PC-3 (cell line): ENCODE results near the gene LSR. TPM values are rescaled to one million over a fixed set of nuclear protein-coding genes. Genes with fewer than 3 reads are reported as not detected.

Experiments used
- ATAC-seq: fragments of 200-7000 bp; cut with Tn5 transposase; 2 replicates; pipeline ENCODE4 v1.9.1; 2020; ENCODE audit warnings: mild to moderate bottlenecking, moderate library complexity
- BruUV-seq: library from RNA; stranded (reverse); fragments of 400-500 nt; replicated peaks from 2 replicates; lab custom pipeline; 2021; lab: Mats Ljungman, UMichigan
- CTCF ChIA-PET: fragments of 300-600 bp; sonication (Branson Sonifier 250); formaldehyde crosslinking; loops from one replicate; lab custom pipeline; 2022; ENCODE audit warnings: antibody characterized with exemption; lab: Charles Lee
- POLR2A ChIA-PET: fragments of 300-600 bp; sonication (Branson Sonifier 250); formaldehyde crosslinking; loops from one replicate; lab custom pipeline; 2022; ENCODE audit warnings: antibody characterized with exemption; ENCODE audit not compliant: unreplicated experiment; lab: Charles Lee
- DNase-seq: peaks from one replicate; pipeline ENCODE4 v3.0.0-alpha.2; 2015
- H2AFZ ChIP-seq: fragments of 300-600 bp; sonication (generic); 2 replicates; pipeline ENCODE4 v1.6.0; 2016; ENCODE audit warnings: antibody characterized with exemption, low read length
- H3F3A ChIP-seq: fragments of 300-600 bp; sonication (generic); one replicate; pipeline ENCODE4 v1.6.0; 2017; ENCODE audit warnings: antibody characterized with exemption, low read length, control low read depth, mild to moderate bottlenecking; ENCODE audit not compliant: unreplicated experiment
- H3K27ac ChIP-seq: fragments of 300-600 bp; sonication (generic); 2 replicates; pipeline ENCODE4 v1.5.1; 2016; ENCODE audit warnings: mild to moderate bottlenecking, low read length
- H3K27me3 ChIP-seq: fragments of 300-600 bp; sonication (generic); 2 replicates; pipeline ENCODE4 v1.6.1; 2016; ENCODE audit warnings: low read length, mixed read lengths
- H3K36me3 ChIP-seq: fragments of 300-600 bp; sonication (generic); 2 replicates; pipeline ENCODE4 v1.6.1; 2016; ENCODE audit warnings: low read depth, mixed run types, low read length, mixed read lengths
- H3K4me1 ChIP-seq: fragments of 300-600 bp; sonication (generic); 2 replicates; pipeline ENCODE4 v1.5.1; 2016; ENCODE audit warnings: low read length; ENCODE audit not compliant: insufficient read depth
- H3K4me2 ChIP-seq: fragments of 300-600 bp; sonication (generic); 2 replicates; pipeline ENCODE4 v1.6.0; 2016; ENCODE audit warnings: low read length
- H3K4me3 ChIP-seq: fragments of 300-600 bp; sonication (generic); 2 replicates; pipeline ENCODE4 v1.5.1; 2016; ENCODE audit warnings: mild to moderate bottlenecking, low read length, mixed read lengths
- H3K79me2 ChIP-seq: fragments of 300-600 bp; sonication (generic); 2 replicates; pipeline ENCODE4 v1.6.1; 2017; ENCODE audit warnings: low read length, mixed read lengths
- H3K9ac ChIP-seq: fragments of 300-600 bp; sonication (generic); 2 replicates; pipeline ENCODE4 v1.6.0; 2016; ENCODE audit warnings: mild to moderate bottlenecking, low read length
- H3K9me2 ChIP-seq: fragments of 300-600 bp; sonication (generic); replicated peaks from 2 replicates; pipeline ENCODE4 v1.6.1; 2016; ENCODE audit warnings: mixed run types, low read length, mixed read lengths
- H3K9me3 ChIP-seq: fragments of 300-600 bp; sonication (generic); 2 replicates; pipeline ENCODE4 v1.6.1; 2016; ENCODE audit warnings: low read length, mixed read lengths
- H4K20me1 ChIP-seq: fragments of 300-600 bp; sonication (generic); 2 replicates; pipeline ENCODE4 v1.6.1; 2016; ENCODE audit warnings: low read length, mixed read lengths
- EZH2 ChIP-seq: fragments of 300-600 bp; sonication (generic); IDR thresholded peaks from one replicate; pipeline ENCODE4 v1.6.1; 2017; ENCODE audit warnings: antibody characterized with exemption, mild to moderate bottlenecking, low read length; ENCODE audit not compliant: unreplicated experiment
- EZH2phosphoT487 ChIP-seq: fragments of 300-600 bp; sonication (generic); IDR thresholded peaks from 2 replicates; pipeline ENCODE4 v1.6.1; 2018; ENCODE audit warnings: mild to moderate bottlenecking, antibody characterized with exemption, low read length, borderline replicate concordance
- intact Hi-C: fragments of 100-400 bp; cut with micrococcal nuclease; formaldehyde crosslinking; loops from 2 replicates; pipeline ENCODE4 v1.9.0; 2023
- total RNA-seq: library from RNA; depleted of rRNA; stranded (reverse); fragments of >200 nt; gene quantifications from 2 replicates; pipeline ENCODE4 v1.2.3, GENCODE V29; 2014
- TF ChIP-seq, protein P1 (sequence below): fragments of 300-600 bp; sonication (generic); conservative IDR thresholded peaks from 2 replicates; pipeline ENCODE4 v1.5.1; 2017; ENCODE audit warnings: antibody characterized with exemption, low read depth, mild to moderate bottlenecking, low read length

The LSR gene
- total RNA-seq, 1 experiment from 2014 or later, result 91.0 TPM

DNA sequence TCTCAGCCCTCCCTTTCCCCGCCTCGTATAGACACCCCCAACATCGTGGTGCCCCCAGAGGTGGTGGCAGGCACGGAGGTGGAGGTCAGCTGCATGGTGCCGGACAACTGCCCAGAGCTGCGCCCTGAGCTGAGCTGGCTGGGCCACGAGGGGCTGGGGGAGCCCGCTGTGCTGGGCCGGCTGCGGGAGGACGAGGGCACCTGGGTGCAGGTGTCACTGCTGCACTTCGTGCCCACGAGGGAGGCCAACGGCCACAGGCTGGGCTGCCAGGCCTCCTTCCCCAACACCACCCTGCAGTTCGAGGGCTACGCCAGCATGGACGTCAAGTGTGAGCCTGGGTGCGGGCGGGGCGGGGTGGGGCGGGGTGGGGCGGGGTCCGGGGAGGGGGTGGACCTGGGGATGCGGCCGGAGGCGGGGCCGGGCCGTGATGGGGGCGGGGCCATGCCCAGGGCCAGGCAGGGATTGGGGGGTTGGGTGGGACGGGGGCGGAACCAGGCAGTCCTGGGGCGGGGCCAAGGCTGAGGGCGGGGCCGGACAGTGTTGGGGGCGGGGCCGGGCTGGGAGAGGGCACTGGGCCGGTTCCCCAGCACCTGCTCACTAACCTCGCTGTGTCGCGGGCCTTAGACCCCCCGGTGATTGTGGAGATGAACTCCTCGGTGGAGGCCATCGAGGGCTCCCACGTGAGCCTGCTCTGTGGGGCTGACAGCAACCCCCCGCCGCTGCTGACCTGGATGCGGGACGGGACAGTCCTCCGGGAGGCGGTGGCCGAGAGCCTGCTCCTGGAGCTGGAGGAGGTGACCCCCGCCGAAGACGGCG lies 50.9 kb downstream of the LSR start:
- BruUV-seq, result no TSS peak
- no peak overlapping the region for H3K4me2 ChIP-seq
- no peaks in the 10 kb centered on the region for H3K9me3 ChIP-seq
- ChIA-PET POLR2A (no interaction called here), CTCF (no interaction called here)
- no peaks in the 10 kb centered on the region for H4K20me1 ChIP-seq
- no peak overlapping the region for H2AFZ ChIP-seq
- no peaks in the 10 kb centered on the region for H3K9me2 ChIP-seq
- no peak overlapping the region for H3K4me3 ChIP-seq
- H3K36me3 ChIP-seq, result no peaks in the 10 kb centered on the region
- TF ChIP-seq EZH2phosphoT487 (no peak), EZH2 (no peak)
- TF ChIP-seq, protein P1, sequence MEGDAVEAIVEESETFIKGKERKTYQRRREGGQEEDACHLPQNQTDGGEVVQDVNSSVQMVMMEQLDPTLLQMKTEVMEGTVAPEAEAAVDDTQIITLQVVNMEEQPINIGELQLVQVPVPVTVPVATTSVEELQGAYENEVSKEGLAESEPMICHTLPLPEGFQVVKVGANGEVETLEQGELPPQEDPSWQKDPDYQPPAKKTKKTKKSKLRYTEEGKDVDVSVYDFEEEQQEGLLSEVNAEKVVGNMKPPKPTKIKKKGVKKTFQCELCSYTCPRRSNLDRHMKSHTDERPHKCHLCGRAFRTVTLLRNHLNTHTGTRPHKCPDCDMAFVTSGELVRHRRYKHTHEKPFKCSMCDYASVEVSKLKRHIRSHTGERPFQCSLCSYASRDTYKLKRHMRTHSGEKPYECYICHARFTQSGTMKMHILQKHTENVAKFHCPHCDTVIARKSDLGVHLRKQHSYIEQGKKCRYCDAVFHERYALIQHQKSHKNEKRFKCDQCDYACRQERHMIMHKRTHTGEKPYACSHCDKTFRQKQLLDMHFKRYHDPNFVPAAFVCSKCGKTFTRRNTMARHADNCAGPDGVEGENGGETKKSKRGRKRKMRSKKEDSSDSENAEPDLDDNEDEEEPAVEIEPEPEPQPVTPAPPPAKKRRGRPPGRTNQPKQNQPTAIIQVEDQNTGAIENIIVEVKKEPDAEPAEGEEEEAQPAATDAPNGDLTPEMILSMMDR, result no peak
- H3K9ac ChIP-seq, result no peak overlapping the region
- no peaks in the 10 kb centered on the region for H3K4me1 ChIP-seq
- intact Hi-C loops, result no loop called here
- no peak for ATAC-seq
- H3K79me2 ChIP-seq, result no peaks in the 10 kb centered on the region
- no peak overlapping the region for H3K27ac ChIP-seq
- no peak for DNase-seq
- no peaks in the 10 kb centered on the region for H3K27me3 ChIP-seq
- H3F3A ChIP-seq, result no peaks in the 10 kb centered on the region

DNA sequence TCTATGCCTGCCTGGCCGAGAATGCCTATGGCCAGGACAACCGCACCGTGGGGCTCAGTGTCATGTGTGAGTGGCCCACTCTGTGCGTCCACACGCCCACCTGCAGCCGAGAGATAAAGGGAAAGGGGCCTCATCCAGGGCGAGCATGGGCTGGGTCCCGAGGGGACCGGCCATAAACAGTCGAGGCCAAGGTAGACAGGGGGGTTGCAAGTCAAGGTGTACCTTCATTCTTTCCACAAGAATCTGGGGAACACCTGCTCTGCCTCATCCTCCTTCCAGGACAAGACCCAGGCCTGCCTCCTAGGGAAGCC lies 51.5 kb downstream of the LSR start:
- Histone ChIP-seq H3K79me2 (no peaks in the 10 kb centered on the region), H3K9ac (no peak overlapping the region), H3K27ac (no peak overlapping the region), H3K9me2 (no peaks in the 10 kb centered on the region), H3F3A (no peaks in the 10 kb centered on the region), H2AFZ (no peak overlapping the region), H3K4me1 (no peaks in the 10 kb centered on the region), H3K27me3 (no peaks in the 10 kb centered on the region), H3K9me3 (no peaks in the 10 kb centered on the region), H3K36me3 (no peaks in the 10 kb centered on the region), H4K20me1 (no peaks in the 10 kb centered on the region), H3K4me2 (no peak overlapping the region), H3K4me3 (no peak overlapping the region)
- no peak for TF ChIP-seq EZH2phosphoT487
- no peak for TF ChIP-seq EZH2
- TF ChIP-seq, protein P1, result no peak
- ATAC-seq (no peak), DNase-seq (no peak)
- intact Hi-C loops, result no loop called here
- no TSS peak for BruUV-seq
- ChIA-PET CTCF (no interaction called here), POLR2A (no interaction called here)

DNA sequence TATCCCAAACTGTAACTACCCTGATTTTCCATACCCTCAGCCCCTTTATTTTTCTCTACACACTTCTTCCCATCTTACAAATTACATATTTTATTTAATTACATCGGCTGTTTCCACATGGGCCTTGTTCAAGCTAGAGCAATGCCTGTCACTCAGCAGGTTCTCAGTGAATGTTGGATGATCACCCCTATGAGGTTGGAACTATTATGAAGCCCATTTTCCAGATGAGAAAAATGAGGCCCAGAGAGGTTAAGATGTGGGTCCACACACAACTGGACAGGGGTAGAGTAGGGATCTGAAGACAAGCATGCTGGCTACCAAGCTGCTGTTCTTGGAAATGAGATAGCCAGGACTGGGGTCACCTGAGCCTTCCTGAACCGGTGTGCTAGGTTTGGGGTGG lies 53.2 kb downstream of the LSR start:
- Histone ChIP-seq H2AFZ (no peak overlapping the region), H3K36me3 (no peaks in the 10 kb centered on the region), H3K4me2 (no peak overlapping the region), H3F3A (no peaks in the 10 kb centered on the region), H3K27me3 (no peaks in the 10 kb centered on the region), H3K4me3 (no peak overlapping the region), H3K9me3 (no peaks in the 10 kb centered on the region), H4K20me1 (no peaks in the 10 kb centered on the region), H3K9me2 (no peaks in the 10 kb centered on the region), H3K27ac (no peak overlapping the region), H3K4me1 (no peaks in the 10 kb centered on the region), H3K9ac (no peak overlapping the region), H3K79me2 (no peaks in the 10 kb centered on the region)
- TF ChIP-seq, protein P1, result no peak
- intact Hi-C loops, result no loop called here
- ATAC-seq (no peak), DNase-seq (no peak)
- no TSS peak for BruUV-seq
- ChIA-PET POLR2A (no interaction called here), CTCF (no interaction called here)
